Psoas muscle (tissue), 8 donors: ENCODE results near the gene BCAP31. TPM values are rescaled to one million over a fixed set of nuclear protein-coding genes. Genes with fewer than 3 reads are reported as not detected.

Source experiments
- ATAC-seq, 4 donors: fragments of 200-7000 bp; cut with Tn5 transposase; one replicate each; pipeline ENCODE4 v1.9.1; 2020; ENCODE audit warnings: moderate library complexity in 3 of 4, mild to moderate bottlenecking in 2 of 4
- DNase-seq, 2 donors: peaks; one replicate each; pipeline ENCODE4 v3.0.0-alpha.2; 2020
- H3K27ac ChIP-seq: fragments of 200-600 bp; one replicate; pipeline ENCODE4 v1.8.0; 2022
- H3K27me3 ChIP-seq, 3 donors: fragments of 200-600 bp in 1 of 3; one replicate each; pipeline versions ENCODE4 v1.6.1 to v1.8.0; 2013 to 2022; ENCODE audit warnings: low read length in 2 of 3, mild to moderate bottlenecking in 2 of 3, moderate library complexity in 1 of 3; ENCODE audit not compliant: insufficient read depth in 3 of 3
- H3K36me3 ChIP-seq, 2 donors: fragments of 200-600 bp in 1 of 2; one replicate each; pipeline versions ENCODE4 v1.6.1 to v1.8.0; 2013 to 2022; ENCODE audit warnings: low read depth in 1 of 2, mild to moderate bottlenecking in 1 of 2, moderate library complexity in 1 of 2; ENCODE audit not compliant: insufficient read depth in 1 of 2
- H3K4me1 ChIP-seq: fragments of 200-600 bp; one replicate; pipeline ENCODE4 v1.8.0; 2022
- H3K4me3 ChIP-seq: fragments of 200-600 bp; one replicate; pipeline ENCODE4 v1.8.0; 2022; ENCODE audit warnings: mild to moderate bottlenecking
- H3K9me3 ChIP-seq: fragments of 200-600 bp; one replicate; pipeline ENCODE4 v1.8.0; 2022
- WGBS, 3 donors: extraction: QIAGEN DNeasy Blood & Tissue Kit; methylation state at CpG; one replicate each; pipeline versions ENCODE4 v1.1.6 to v1.1.7; 2013; 5-methylcytosine and 5-hydroxymethylcytosine counted together
- intact Hi-C, 2 donors: fragments of 100-400 bp; cut with DNase I; formaldehyde crosslinking; loops; one replicate each; pipeline versions ENCODE4 v1.11.0 to v1.14.2; 2022
- polyA plus RNA-seq, 3 donors: library from polyadenylated mRNA; stranded (reverse); fragments of 200-250 nt; gene quantifications; one replicate each; pipeline ENCODE4 v1.2.3, GENCODE V29; 2013
- total RNA-seq, 4 donors: library from RNA; stranded (reverse); fragmentation: NEBNext Ultra II Directional in 2 of 4; extraction: Animal tissue kit (Norgen Biotek cat#: 25700) in 2 of 4; gene quantifications; one replicate each; pipeline versions ENCODE4 v1.2.1 to v1.2.4, GENCODE V29; 2021 to 2023
- TF ChIP-seq, protein P1 (sequence below): fragments of 200-600 bp; IDR thresholded peaks from one replicate; pipeline ENCODE4 v1.8.0; 2022; ENCODE audit warnings: antibody characterized with exemption
- donor health status: healthy with polysubstance abuse.
- donor health status: DM: no; HTN: no; CAD: no; lungs with moderate emphysema.
- donor health status: Bipolar disorder and iron deficiency.
- donor health status: healthy.
- donor health status: DM: yes; HTN: yes; CAD: no.
- donor health status: DM: no; HTN: no; CAD: no.
- donor health status: DM: no; HTN: no; CAD: no.
- donor health status: DM: yes; HTN: yes; CAD: no.

Gene BCAP31
- total and polyA plus RNA-seq, 7 donors = 63.7 to 97.3 (median 66.0) TPM

GRCh38 chrX:153673428-153674218 lies 50.6 kb downstream of the BCAP31 start, which contains the start of gene PNCK:
PNCK (minus strand) TSS chrX:153673813; CDS start chrX:153673076, 737 bp downstream.
- Histone ChIP-seq H3K27ac (no peak within 1 kb of the TSS), H3K36me3 (no peaks in the 10 kb centered on the region), H3K4me3 (no peak within 1 kb of the TSS), H3K9me3 (no peaks in the 10 kb centered on the region), H3K4me1 (no peaks in the 10 kb centered on the region), H3K27me3 (peaks cover 0 to 32% (median 3%) of the 10 kb centered on the region in 3 donors)
- no peak for DNase-seq
- intact Hi-C loops = no loop called here
- TF ChIP-seq, protein P1, sequence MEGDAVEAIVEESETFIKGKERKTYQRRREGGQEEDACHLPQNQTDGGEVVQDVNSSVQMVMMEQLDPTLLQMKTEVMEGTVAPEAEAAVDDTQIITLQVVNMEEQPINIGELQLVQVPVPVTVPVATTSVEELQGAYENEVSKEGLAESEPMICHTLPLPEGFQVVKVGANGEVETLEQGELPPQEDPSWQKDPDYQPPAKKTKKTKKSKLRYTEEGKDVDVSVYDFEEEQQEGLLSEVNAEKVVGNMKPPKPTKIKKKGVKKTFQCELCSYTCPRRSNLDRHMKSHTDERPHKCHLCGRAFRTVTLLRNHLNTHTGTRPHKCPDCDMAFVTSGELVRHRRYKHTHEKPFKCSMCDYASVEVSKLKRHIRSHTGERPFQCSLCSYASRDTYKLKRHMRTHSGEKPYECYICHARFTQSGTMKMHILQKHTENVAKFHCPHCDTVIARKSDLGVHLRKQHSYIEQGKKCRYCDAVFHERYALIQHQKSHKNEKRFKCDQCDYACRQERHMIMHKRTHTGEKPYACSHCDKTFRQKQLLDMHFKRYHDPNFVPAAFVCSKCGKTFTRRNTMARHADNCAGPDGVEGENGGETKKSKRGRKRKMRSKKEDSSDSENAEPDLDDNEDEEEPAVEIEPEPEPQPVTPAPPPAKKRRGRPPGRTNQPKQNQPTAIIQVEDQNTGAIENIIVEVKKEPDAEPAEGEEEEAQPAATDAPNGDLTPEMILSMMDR = no peak
- peak in 3 of 4 donors; percentile 20 to 58 (median 41) for ATAC-seq
- 10 to 37% (median 21%) methylated on average over 15 to 55 of the region's 98 CpGs for WGBS, 3 donors

DNA sequence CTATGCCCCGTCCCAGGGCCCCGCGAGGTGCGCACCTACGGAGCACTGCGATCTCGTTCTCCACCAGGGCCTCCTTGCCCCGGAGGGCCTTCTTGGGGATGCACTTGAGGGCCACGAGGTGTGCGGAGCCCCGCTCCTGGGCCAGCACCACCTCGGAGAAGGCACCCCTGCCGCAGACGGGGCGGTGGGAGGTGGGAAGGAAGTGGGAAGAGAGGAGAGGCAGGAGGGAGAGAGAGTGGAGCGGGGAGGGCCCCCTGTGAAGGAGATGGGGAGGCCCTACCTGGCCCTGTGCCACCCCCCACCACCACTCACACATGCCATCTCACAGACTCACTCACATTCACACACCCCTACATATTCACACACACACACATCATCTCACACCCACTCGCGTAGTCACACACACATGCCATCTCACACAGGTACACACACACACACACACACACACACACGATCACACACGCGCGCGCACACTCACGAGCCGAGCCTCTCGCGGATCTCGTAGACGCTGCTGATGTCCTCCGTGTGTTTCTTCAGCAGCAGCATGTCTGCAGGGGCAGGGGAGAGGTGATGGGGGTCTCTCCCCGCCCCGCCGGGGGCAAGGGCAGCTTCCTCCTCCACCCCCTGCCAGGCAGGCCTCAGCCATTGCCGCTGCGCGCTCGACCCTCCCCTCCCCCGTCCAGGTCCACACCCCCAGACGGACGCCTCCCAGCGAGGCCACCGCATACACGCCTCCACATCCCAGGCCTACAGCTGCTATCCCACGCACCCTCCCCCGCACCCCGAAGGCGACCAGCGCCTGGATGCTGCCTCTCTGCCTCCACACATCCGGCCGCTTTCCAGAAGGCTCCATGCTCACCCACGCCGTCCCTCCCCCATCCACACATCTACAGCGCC lies 51.4 kb downstream of the BCAP31 start:
- Histone ChIP-seq H3K4me3 (no peak overlapping the region), H3K27me3 (peaks cover 0 to 32% (median 3%) of the 10 kb centered on the region in 3 donors), H3K9me3 (no peaks in the 10 kb centered on the region), H3K4me1 (no peaks in the 10 kb centered on the region), H3K36me3 (no peaks in the 10 kb centered on the region), H3K27ac (no peak overlapping the region)
- intact Hi-C loops = no loop called here
- DNase-seq (no peak), ATAC-seq (no peak)
- 48 to 70% (median 52%) methylated on average over 35 to 53 of the region's 53 CpGs for WGBS, 3 donors
- TF ChIP-seq, protein P1 = no peak

GRCh38 chrX:153671589-153672530 lies 52.3 kb downstream of the BCAP31 start:
- peaks cover 0 to 29% (median 3%) of the 10 kb centered on the region in 3 donors for H3K27me3 ChIP-seq
- no peak overlapping the region for H3K27ac ChIP-seq
- TF ChIP-seq, protein P1 = no peak
- no peaks in the 10 kb centered on the region for H3K9me3 ChIP-seq
- no peaks in the 10 kb centered on the region for H3K36me3 ChIP-seq
- ATAC-seq = no peak
- no peaks in the 10 kb centered on the region for H3K4me1 ChIP-seq
- WGBS, 3 donors = 86 to 93% (median 91%) methylated on average over 15 to 27 of the region's 27 CpGs
- intact Hi-C loops = no loop called here
- no peak for DNase-seq
- H3K4me3 ChIP-seq = no peak overlapping the region
